Activated naive CD8-positive, alpha-beta T cell treated with anti-CD3 and anti-CD28 coated beads, Interleukin-2, amount 10 ng/mL, durations not matched to agents 7 days and 5 days (primary cell): ENCODE measurements around the gene RASAL2. TPM values are rescaled to one million over a fixed set of nuclear protein-coding genes. Genes with fewer than 3 reads are reported as not detected.
"Not testable (repeated sequence)": the region's sequence is repeated elsewhere in the genome, so short reads cannot be mapped to it uniquely, and the experiment has no call there.

ENCODE experiments used
- ATAC-seq: fragments of 150-1000 bp; cut with Tn5 transposase; one replicate; pipeline ENCODE4 v1.10.0; 2021; ENCODE audit warnings: low read depth, moderate library complexity
- POLR2A ChIA-PET: fragments of 350-600 bp; sonication (Branson Sonifier 250); formaldehyde crosslinking; loops from one replicate; lab custom pipeline; 2021; ENCODE audit warnings: antibody characterized with exemption; lab: Charles Lee
- DNase-seq: peaks from one replicate; pipeline ENCODE4 v3.0.0; 2021
- H3K27ac Mint-ChIP-seq: one replicate; pipeline ENCODE4 v1.8.0; 2022; ENCODE audit warnings: mild to moderate bottlenecking, mixed read lengths
- H3K27me3 Mint-ChIP-seq: one replicate; pipeline ENCODE4 v1.8.0; 2022; ENCODE audit warnings: mild to moderate bottlenecking, moderate library complexity, mixed read lengths
- H3K36me3 Mint-ChIP-seq: one replicate; pipeline ENCODE4 v1.8.0; 2021; ENCODE audit warnings: mild to moderate bottlenecking, mixed read lengths
- H3K4me1 Mint-ChIP-seq: one replicate; pipeline ENCODE4 v1.8.0; 2021; ENCODE audit warnings: mixed read lengths
- H3K4me3 Mint-ChIP-seq: one replicate; pipeline ENCODE4 v1.8.0; 2022; ENCODE audit warnings: mild to moderate bottlenecking, moderate library complexity, mixed read lengths
- H3K9me3 Mint-ChIP-seq: one replicate; pipeline ENCODE4 v1.8.0; 2021; ENCODE audit warnings: mixed read lengths
- total RNA-seq, 2 experiments: library from RNA; stranded (reverse); gene quantifications; one replicate each; pipeline ENCODE4 v1.2.3, GENCODE V29; 2021

The RASAL2 gene
- total RNA-seq, 2 experiments from 2014 or later, result 0.06 to 0.11 TPM

DNA sequence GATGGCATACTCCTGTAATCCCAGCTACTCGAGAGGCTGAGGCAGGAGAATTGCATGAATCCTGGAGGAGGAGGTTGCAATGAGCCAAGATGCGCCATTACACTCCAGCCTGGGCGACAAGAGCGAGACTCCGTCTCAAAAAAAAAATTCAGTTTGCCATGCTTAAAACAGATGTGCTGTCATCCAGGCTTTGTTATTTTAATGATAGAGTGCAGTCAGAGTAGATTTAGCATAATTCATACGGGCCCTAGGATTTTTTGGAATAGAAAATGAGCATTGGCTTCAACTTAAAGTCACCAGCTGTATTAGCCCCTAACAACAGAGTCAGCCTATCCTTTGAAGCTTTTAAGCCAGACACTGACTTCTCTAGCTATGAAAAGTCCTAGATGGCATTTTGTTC lies 124.6 kb downstream of the RASAL2 start:
- POLR2A ChIA-PET, result no interaction called here
- H3K4me3 Mint-ChIP-seq, result no peak overlapping the region
- H3K27ac Mint-ChIP-seq, result no peak overlapping the region
- H3K9me3 Mint-ChIP-seq, result no peaks in the 10 kb centered on the region
- no peaks in the 10 kb centered on the region for H3K36me3 Mint-ChIP-seq
- peaks cover 2% of the 10 kb centered on the region for H3K27me3 Mint-ChIP-seq
- no peaks in the 10 kb centered on the region for H3K4me1 Mint-ChIP-seq
- ATAC-seq (no peak), DNase-seq (no peak)

DNA sequence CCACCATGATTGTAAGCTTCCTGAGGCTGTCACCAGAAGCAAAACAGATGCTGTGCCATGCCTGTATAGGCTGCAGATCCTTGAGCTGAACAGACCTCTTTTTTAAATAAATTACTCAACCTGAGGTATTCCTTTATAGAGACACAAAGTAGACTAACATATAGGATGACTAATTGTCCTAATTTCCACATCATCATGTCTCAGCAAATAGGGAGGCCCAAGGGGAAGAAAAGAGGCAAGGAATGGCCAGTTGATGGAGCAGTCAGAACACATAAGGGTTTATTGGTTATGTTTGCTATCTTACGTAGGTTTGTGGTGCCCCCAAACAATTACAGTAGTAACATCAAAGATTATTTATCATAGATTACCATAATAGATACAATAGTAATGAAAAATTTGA lies 126.2 kb downstream of the RASAL2 start:
- H3K4me1 Mint-ChIP-seq, result no peaks in the 10 kb centered on the region
- H3K27me3 Mint-ChIP-seq, result peaks cover 2% of the 10 kb centered on the region
- POLR2A ChIA-PET, result no interaction called here
- H3K9me3 Mint-ChIP-seq, result no peaks in the 10 kb centered on the region
- H3K36me3 Mint-ChIP-seq, result no peaks in the 10 kb centered on the region
- H3K4me3 Mint-ChIP-seq, result no peak overlapping the region
- no peak for DNase-seq
- no peak overlapping the region for H3K27ac Mint-ChIP-seq
- ATAC-seq, result no peak

DNA sequence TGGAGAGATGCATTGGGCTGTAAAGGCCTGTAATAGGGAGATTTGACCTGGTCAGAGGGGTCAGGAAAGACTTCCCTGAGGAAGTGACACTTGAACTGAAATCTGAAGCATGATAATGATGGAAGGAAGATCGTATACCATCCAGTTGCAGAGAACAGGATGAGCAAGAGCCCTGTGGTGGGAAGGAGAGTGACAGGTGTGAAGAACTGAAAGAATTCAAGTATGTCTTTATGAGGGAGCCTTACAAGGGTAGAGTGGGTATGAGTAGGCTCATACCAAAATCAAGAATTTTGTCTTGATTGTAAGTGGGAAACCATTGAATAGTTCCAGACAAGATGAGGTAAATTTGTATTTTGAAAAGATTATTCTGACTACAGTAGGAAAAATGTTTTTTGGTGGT lies 129.4 kb downstream of the RASAL2 start:
- ATAC-seq (no peak), DNase-seq (no peak)
- no peaks in the 10 kb centered on the region for H3K9me3 Mint-ChIP-seq
- H3K36me3 Mint-ChIP-seq, result no peaks in the 10 kb centered on the region
- no peaks in the 10 kb centered on the region for H3K4me1 Mint-ChIP-seq
- no peak overlapping the region for H3K4me3 Mint-ChIP-seq
- H3K27me3 Mint-ChIP-seq, result peaks cover 2% of the 10 kb centered on the region
- POLR2A ChIA-PET, result no interaction called here
- no peak overlapping the region for H3K27ac Mint-ChIP-seq

DNA sequence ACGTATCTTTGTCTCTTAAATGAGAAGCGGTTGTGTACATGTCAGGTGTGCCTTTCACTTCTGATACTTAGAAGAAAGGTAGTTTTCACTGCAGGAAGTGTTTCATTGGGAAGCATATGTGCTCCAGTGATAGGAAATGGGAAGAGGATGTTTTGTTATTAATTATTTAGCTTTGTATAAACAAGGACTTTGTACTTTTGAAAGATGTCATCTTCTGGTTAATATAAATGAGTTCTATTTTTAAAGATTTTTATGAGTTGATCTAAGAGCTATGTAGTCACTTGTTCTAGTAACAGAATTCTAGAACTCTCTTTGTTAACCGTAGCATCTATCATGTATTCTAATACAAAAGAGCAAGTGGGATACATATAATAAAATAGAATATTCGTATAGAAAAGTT lies 130.5 kb downstream of the RASAL2 start:
- DNase-seq, result no peak
- POLR2A ChIA-PET, result no interaction called here
- H3K27ac Mint-ChIP-seq, result no peak overlapping the region

DNA sequence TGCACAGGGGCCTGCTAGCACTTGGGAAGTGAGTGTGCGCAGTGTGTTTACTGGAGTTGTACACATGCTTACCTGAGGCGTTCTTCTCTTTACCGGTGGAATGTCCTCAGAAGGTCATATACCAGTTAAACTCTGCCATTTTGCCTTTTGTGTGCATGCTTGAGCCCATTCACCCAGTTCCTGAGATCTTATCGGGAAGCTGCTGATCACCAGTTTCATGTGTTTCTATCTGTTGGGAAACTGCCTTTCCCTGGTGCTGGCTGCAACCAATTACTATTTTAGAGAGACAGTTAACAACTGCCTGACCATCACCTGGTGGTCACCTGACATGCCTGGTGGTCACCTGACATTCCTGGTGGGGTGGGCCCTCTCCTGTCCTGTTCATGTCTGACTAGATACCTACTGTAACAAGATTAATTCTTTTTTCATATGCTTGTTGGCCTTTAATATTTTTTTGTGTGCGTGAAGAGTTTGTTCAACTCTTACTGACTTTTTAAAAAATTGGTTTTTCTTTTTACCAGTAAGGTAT lies 137.0 kb downstream of the RASAL2 start:
- H3K4me1 Mint-ChIP-seq, result no peaks in the 10 kb centered on the region
- H3K9me3 Mint-ChIP-seq, result peaks cover 2% of the 10 kb centered on the region
- no peaks in the 10 kb centered on the region for H3K36me3 Mint-ChIP-seq
- POLR2A ChIA-PET, result no interaction called here
- ATAC-seq (no peak), DNase-seq (no peak)
- H3K27me3 Mint-ChIP-seq, result no peaks in the 10 kb centered on the region
- no peak overlapping the region for H3K4me3 Mint-ChIP-seq
- H3K27ac Mint-ChIP-seq, result no peak overlapping the region

More for the DNA sequence above, 130.5 kb downstream of the RASAL2 start:
- ATAC-seq, result no peak
- Mint-ChIP-seq H3K36me3 (no peaks in the 10 kb centered on the region), H3K4me1 (no peaks in the 10 kb centered on the region), H3K4me3 (no peak overlapping the region), H3K27me3 (peaks cover 2% of the 10 kb centered on the region), H3K9me3 (no peaks in the 10 kb centered on the region)

DNA sequence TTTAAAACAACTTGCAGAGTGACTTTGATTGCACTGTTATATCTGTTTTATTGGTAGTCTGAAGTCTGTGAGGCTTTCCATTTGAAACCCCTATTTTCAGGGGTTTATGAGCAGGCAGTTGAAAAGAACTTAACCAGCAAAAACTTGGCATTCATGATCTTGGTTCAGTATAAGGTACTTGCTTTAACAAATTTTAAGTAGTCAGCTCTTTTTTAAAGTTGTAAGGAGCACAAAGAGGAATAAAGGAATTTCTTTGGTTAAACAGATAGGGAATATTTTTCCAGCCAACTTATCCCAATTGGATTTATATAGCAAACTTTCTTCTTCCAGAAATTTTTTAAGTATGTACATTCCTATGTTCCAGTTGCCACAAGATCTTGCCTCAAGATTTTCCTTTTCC lies 138.2 kb downstream of the RASAL2 start:
- no peaks in the 10 kb centered on the region for H3K27me3 Mint-ChIP-seq
- no peaks in the 10 kb centered on the region for H3K4me1 Mint-ChIP-seq
- H3K9me3 Mint-ChIP-seq, result peaks cover 2% of the 10 kb centered on the region
- ATAC-seq, result no peak
- no peak overlapping the region for H3K27ac Mint-ChIP-seq
- DNase-seq, result no peak
- POLR2A ChIA-PET, result no interaction called here
- H3K36me3 Mint-ChIP-seq, result no peaks in the 10 kb centered on the region
- no peak overlapping the region for H3K4me3 Mint-ChIP-seq

DNA sequence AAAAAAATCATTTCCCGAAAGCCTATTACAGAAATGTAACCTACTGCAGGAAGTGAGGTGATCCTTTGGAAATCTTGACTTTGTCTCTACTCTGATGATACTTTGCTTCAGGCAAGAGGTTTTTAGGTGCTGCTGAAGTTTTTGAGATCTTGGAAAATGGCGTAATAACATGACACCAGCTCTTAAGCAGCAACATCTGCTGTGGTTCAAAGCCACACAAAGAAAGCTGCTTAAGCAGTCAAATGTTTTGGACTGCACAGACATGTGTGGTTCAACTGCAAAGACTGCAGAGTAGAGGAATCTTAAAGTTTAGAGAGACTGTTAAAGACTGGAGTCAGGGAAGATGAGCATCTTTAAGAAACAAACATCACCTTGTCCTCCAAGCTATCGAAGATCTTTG lies 139.0 kb downstream of the RASAL2 start:
- ATAC-seq (no peak), DNase-seq (no peak)
- POLR2A ChIA-PET, result no interaction called here
- H3K9me3 Mint-ChIP-seq, result peaks cover 2% of the 10 kb centered on the region
- H3K4me1 Mint-ChIP-seq, result no peaks in the 10 kb centered on the region
- H3K36me3 Mint-ChIP-seq, result no peaks in the 10 kb centered on the region
- H3K27me3 Mint-ChIP-seq, result no peaks in the 10 kb centered on the region
- H3K27ac Mint-ChIP-seq, result no peak overlapping the region
- no peak overlapping the region for H3K4me3 Mint-ChIP-seq

DNA sequence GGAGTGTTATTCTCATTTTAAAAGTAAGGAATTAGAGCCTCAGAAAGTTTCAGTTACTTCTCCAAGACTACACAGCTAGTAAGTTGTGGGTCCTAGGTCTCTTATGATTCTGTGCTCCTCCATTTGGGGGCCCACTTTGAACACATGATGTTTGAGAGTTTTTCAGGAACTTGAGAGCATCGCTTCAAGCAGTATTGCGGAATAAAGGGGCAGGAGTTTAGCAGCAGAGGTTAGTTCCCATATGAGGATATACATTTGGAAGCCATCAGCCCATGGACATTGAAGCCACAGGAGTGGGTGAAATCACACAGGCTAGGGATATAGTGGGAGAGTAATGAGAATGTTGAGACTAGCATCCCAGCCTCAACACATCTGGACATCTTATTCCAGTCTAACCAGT lies 143.2 kb downstream of the RASAL2 start:
- H3K36me3 Mint-ChIP-seq, result no peaks in the 10 kb centered on the region
- POLR2A ChIA-PET, result no interaction called here
- no peak overlapping the region for H3K4me3 Mint-ChIP-seq
- H3K27me3 Mint-ChIP-seq, result no peaks in the 10 kb centered on the region
- ATAC-seq, result no peak
- no peak overlapping the region for H3K27ac Mint-ChIP-seq
- DNase-seq, result no peak
- no peaks in the 10 kb centered on the region for H3K9me3 Mint-ChIP-seq
- H3K4me1 Mint-ChIP-seq, result no peaks in the 10 kb centered on the region

DNA sequence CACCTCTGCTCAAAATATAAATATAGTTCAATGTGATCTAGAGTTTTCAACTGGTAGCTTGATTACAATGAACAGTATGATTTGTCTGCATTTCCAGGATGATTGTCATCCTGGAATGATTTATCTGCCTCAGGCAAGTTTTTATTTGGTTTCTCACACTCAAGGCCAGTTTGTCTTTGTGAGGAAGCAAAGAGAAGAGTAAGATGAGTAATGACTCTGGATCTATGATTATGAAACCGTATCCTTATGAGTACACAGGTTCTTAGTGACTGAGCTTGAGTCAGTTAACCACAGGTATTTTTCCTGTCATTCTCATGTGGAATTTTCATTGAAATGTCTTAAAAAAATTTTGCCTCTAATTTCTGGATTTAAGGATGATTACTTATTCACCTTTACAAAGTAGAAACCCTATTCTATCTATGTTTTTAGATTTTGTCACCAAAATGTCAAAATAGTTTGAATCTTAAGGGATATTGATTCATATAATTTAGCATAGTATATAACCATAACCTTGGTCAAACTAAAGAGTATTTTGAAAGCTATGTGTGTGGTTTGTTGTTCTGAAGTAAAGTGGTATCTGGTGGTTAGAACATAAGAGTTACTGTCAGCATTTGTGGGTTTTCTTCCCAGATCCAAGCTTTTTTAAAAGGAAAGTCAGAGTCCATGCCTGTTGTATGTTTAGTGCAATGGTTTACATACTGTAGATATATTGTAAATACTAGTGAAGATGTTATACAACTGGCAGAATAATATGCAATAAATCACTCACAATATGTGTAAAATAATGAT lies 145.0 kb downstream of the RASAL2 start:
- POLR2A ChIA-PET, result no interaction called here
- no peaks in the 10 kb centered on the region for H3K4me1 Mint-ChIP-seq
- H3K36me3 Mint-ChIP-seq, result no peaks in the 10 kb centered on the region
- H3K27me3 Mint-ChIP-seq, result no peaks in the 10 kb centered on the region
- H3K9me3 Mint-ChIP-seq, result no peaks in the 10 kb centered on the region
- no peak overlapping the region for H3K27ac Mint-ChIP-seq
- ATAC-seq, result no peak
- no peak overlapping the region for H3K4me3 Mint-ChIP-seq
- no peak for DNase-seq

DNA sequence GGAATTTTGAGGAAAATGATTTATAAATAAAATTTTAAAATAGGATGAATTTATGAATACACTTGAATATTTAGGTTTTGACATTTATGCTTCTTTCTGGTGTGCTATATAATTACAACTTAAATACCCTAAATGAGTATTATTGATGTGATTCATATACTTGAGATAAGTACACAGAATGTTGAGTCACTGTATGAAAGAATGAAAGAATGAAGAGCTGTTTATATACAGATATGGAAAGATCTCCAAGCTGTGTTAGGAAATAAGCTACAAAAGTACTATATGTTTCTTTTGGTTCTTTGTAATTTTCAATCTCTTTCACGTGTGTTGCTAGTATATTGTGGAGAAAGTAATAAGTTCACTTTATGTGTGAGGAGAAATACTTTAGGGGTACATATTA lies 147.2 kb downstream of the RASAL2 start:
- DNase-seq, result no peak
- H3K4me3 Mint-ChIP-seq, result no peak overlapping the region
- no peaks in the 10 kb centered on the region for H3K36me3 Mint-ChIP-seq
- ATAC-seq, result no peak
- H3K27me3 Mint-ChIP-seq, result no peaks in the 10 kb centered on the region
- peaks cover 5% of the 10 kb centered on the region for H3K9me3 Mint-ChIP-seq
- no peak overlapping the region for H3K27ac Mint-ChIP-seq
- POLR2A ChIA-PET, result no interaction called here
- no peaks in the 10 kb centered on the region for H3K4me1 Mint-ChIP-seq

DNA sequence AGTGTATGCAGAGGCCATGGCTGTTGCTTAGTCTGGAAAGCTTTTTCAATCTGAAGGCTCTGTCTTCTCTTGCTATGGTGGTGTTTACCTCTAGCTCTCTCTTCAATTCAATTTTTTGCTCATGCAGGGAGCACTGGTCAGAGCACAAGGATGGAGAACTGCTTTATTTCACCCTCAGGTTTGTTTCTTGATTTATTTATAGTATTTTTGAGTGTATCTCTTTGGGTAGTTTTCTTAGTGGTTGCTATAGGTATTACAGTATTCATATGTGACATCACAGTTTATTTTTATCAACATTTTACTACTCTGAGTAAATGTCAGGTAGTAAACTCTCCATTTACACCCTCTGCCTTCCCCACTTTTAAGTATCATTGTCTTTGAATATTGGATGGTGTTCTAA lies 147.9 kb downstream of the RASAL2 start:
- Mint-ChIP-seq H3K4me3 (no peak overlapping the region), H3K4me1 (no peaks in the 10 kb centered on the region), H3K27me3 (no peaks in the 10 kb centered on the region), H3K36me3 (no peaks in the 10 kb centered on the region), H3K27ac (no peak overlapping the region), H3K9me3 (peaks cover 7% of the 10 kb centered on the region)
- ATAC-seq (no peak), DNase-seq (no peak)
- POLR2A ChIA-PET, result no interaction called here

DNA sequence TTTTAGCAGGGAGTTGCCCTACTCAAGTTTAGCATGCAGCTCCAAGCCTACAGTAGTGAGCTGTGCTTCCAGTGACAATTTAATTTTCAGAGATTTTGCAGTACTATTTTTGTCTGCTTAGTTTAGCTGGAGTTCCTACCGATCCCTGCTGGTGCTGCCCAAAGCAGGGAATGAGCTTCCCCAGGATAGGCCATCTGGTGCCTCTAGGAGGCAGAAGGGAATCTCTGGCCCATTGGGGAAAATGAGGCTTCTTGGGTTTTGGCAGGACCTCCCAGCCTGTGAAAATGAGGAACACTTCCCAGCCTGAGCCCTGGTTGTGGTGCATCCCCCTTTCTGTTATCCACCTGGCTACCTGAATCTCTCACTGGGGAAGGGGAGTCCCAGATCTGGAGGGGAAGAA lies 149.2 kb downstream of the RASAL2 start:
- H3K36me3 Mint-ChIP-seq, result no peaks in the 10 kb centered on the region

DNA sequence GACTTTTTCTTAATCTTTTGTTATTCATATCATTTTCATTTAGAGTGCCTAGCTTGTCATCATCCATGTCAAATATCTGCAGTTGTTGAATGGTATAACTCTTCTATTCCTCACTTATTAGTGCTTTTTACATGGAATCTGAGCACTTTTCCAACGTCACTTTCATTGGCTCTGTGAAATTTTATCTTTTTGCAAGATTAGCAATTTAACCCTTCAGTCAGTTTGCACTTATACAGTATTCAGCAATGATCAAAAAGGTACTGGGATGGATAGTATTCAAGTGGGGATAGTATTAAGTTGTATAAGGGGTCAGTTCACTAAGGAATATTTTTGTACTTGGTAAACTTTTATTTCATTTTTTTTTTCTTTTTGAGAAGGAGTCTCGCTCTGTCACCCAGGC lies 150.0 kb downstream of the RASAL2 start:
- H3K36me3 Mint-ChIP-seq, result no peaks in the 10 kb centered on the region
- peaks cover 12% of the 10 kb centered on the region for H3K9me3 Mint-ChIP-seq
- ATAC-seq (no peak), DNase-seq (no peak)
- H3K4me1 Mint-ChIP-seq, result no peaks in the 10 kb centered on the region
- H3K27me3 Mint-ChIP-seq, result no peaks in the 10 kb centered on the region
- POLR2A ChIA-PET, result no interaction called here
- no peak overlapping the region for H3K27ac Mint-ChIP-seq
- no peak overlapping the region for H3K4me3 Mint-ChIP-seq

More for the DNA sequence above, 149.2 kb downstream of the RASAL2 start:
- ATAC-seq (no peak), DNase-seq (no peak)
- H3K4me3 Mint-ChIP-seq, result no peak overlapping the region
- POLR2A ChIA-PET, result no interaction called here
- peaks cover 12% of the 10 kb centered on the region for H3K9me3 Mint-ChIP-seq
- no peaks in the 10 kb centered on the region for H3K27me3 Mint-ChIP-seq
- no peaks in the 10 kb centered on the region for H3K4me1 Mint-ChIP-seq
- H3K27ac Mint-ChIP-seq, result no peak overlapping the region

DNA sequence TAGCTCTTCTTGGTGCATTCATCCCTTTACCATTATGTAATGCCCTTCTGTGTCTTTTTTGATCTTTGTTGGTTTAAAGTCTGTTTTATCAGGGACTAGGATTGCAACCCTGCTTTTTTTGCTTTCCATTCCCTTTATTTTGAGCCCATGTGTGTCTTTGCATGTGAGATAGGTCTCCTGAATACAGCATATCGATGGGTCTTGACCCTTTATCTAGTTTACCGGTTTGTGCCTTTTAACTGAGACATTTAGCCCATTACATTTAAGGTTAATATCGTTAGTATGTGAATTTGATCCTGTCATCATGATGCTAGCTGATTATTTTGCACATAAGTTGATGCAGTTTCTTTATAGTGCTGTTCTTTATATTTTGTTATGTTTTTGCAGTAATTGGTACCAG lies 154.4 kb downstream of the RASAL2 start:
- peaks cover 16% of the 10 kb centered on the region for H3K9me3 Mint-ChIP-seq
- H3K27me3 Mint-ChIP-seq, POLR2A ChIA-PET, ATAC-seq, H3K36me3 Mint-ChIP-seq, H3K4me1 Mint-ChIP-seq, DNase-seq, H3K4me3 Mint-ChIP-seq, H3K27ac Mint-ChIP-seq: not testable (repeated sequence)
